Activated T-helper 17 cell treated with anti-CD3 and anti-CD28 coated beads, Interleukin-2, amount 50 U/mL, for 72 hours (primary cell): ENCODE measurements around the gene EEF1A2. TPM values are rescaled to one million over a fixed set of nuclear protein-coding genes. Genes with fewer than 3 reads are reported as not detected.

Experiments
- ATAC-seq: fragments of 150-1000 bp; cut with Tn5 transposase; replicated peaks from 2 replicates; pipeline ENCODE4 v1.10.0; 2021; ENCODE audit warnings: mild to moderate bottlenecking, moderate library complexity
- H3K27ac Mint-ChIP-seq: one replicate; pipeline ENCODE4 v1.8.0; 2022; ENCODE audit warnings: mixed read lengths
- H3K27me3 Mint-ChIP-seq: one replicate; pipeline ENCODE4 v1.8.0; 2022; ENCODE audit warnings: mixed read lengths
- H3K36me3 Mint-ChIP-seq: one replicate; pipeline ENCODE4 v1.8.0; 2022; ENCODE audit warnings: low read depth, mild to moderate bottlenecking, mixed read lengths
- H3K4me1 Mint-ChIP-seq: one replicate; pipeline ENCODE4 v1.8.0; 2022; ENCODE audit warnings: mixed read lengths
- H3K4me3 Mint-ChIP-seq: one replicate; pipeline ENCODE4 v1.8.0; 2022; ENCODE audit warnings: mild to moderate bottlenecking, mixed read lengths
- H3K9me3 Mint-ChIP-seq: one replicate; pipeline ENCODE4 v1.8.0; 2022; ENCODE audit warnings: mixed read lengths
- total RNA-seq, 2 donors: library from RNA; stranded (reverse); gene quantifications; one replicate each; pipeline ENCODE4 v1.2.3, GENCODE V29; 2022

The EEF1A2 gene
- total RNA-seq, 2 donors from 2014 or later, result 0.80 to 10.9 TPM

DNA sequence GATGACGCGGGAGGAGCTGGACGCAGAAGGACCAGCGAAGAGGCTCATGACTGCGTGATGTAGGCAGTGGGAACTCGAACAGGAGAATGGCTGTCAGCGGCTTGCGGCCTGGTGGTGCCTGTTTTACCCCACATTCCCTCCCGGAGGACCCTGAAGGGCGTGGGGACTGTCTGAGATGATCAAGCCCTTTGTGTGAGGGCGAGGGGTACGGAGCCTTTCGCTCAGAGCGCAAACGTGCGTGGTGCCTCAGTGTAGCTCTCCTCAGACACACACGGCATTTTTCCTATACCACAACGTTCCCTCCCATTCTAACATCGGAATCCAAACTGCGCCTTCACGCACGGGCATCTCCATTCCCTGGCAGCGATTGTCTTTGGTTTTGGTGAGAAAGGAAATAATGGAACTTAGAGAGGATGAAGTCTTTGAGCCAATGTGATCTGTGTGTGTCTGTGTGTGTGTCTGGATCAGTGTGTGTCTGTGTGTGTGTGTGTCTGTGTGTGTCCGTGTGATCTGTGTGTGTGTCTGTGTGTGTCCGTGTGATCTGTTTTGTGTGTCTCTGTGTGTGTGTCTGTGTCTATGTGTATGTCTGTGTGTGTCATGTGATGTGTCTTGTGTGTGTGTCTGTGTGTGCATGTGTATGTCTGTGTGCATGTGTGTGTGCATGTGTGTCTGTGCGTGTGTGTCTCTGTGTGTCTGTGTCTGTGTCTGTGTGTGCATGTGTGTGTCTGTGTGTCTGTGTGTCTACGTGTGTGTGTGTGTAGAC lies 33.0 kb upstream of the EEF1A2 start:
- H3K27ac Mint-ChIP-seq, result no peak overlapping the region
- H3K9me3 Mint-ChIP-seq, result no peaks in the 10 kb centered on the region
- H3K27me3 Mint-ChIP-seq, result peaks cover 8% of the 10 kb centered on the region
- ATAC-seq, result no peak
- no peaks in the 10 kb centered on the region for H3K36me3 Mint-ChIP-seq
- no peak overlapping the region for H3K4me3 Mint-ChIP-seq
- peaks cover 11% of the 10 kb centered on the region for H3K4me1 Mint-ChIP-seq

DNA sequence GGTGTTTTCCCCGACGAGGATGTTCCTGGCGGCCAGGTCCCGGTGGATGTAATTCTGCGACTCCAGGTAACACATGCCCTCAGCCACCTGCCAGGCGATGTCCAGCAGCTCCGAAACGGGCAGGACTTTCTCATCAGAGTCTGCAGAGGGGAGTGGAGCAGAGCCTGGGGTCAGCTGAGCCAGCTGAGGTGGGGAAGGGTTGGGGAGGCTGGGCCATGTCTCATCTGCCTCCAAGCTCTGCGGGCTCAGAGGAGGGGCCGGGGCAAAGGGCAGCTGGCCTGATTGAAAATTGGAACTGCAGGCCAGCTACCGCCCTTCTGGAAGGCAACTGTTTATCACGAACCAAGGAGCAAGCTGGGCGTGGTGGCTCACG lies 31.9 kb upstream of the EEF1A2 start:
- Mint-ChIP-seq H3K27me3 (peaks cover 8% of the 10 kb centered on the region), H3K4me1 (peaks cover 11% of the 10 kb centered on the region), H3K9me3 (no peaks in the 10 kb centered on the region), H3K36me3 (no peaks in the 10 kb centered on the region), H3K4me3 (no peak overlapping the region), H3K27ac (no peak overlapping the region)
- ATAC-seq, result no peak

DNA sequence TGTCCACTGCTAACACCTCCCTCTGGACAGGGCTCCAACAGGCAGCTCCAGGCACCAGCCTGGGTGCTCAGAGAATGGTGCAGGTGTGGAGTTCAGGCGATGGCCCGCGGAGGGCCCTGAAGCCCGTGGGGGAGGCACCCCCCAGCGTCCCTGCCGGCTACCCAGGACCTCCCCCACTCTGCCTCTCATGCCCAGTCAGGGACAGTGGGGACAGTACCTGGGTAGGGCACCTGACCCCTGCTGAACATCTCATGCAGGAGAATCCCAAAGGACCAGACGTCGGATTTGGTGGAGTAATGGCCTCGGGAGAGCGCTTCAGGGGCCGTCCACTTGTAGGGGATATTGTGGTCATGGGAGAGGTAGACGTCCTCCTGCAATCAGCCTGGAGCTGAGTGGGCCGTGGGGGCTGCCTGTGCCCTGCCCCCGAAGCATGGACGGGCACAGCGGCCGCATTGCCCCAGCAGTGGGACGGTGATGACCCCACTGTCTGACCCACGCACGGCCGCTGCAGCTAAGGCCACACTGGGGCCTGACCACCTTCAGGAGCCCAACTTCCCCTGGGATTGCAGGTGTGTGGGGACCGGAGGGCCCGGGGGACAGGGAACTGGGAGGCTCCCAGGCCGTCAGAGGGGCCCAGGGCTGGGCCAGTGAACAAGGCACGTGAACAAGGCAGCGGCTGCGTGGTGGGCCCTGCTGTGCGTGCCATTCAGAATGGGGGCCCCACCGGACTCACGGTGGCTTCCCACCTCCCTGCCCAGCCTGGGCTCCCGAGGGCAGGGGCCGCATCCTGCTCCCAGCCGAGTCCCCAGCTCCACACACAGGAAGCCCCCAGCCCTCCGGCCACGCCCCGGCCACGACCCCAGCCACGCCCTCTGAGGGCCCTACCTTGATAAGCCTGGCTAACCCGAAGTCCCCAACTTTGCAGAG lies 31.2 kb upstream of the EEF1A2 start:
- H3K36me3 Mint-ChIP-seq, result no peaks in the 10 kb centered on the region
- H3K27me3 Mint-ChIP-seq, result peaks cover 8% of the 10 kb centered on the region
- no peak overlapping the region for H3K4me3 Mint-ChIP-seq
- no peak for ATAC-seq
- H3K27ac Mint-ChIP-seq, result no peak overlapping the region
- no peaks in the 10 kb centered on the region for H3K9me3 Mint-ChIP-seq
- H3K4me1 Mint-ChIP-seq, result peaks cover 11% of the 10 kb centered on the region

- H3K27me3 Mint-ChIP-seq, result peaks cover 8% of the 10 kb centered on the region
- ATAC-seq, result no peak
- H3K36me3 Mint-ChIP-seq, result no peaks in the 10 kb centered on the region
- H3K9me3 Mint-ChIP-seq, result no peaks in the 10 kb centered on the region
- H3K27ac Mint-ChIP-seq, result no peak overlapping the region
- H3K4me3 Mint-ChIP-seq, result no peak overlapping the region
- H3K4me1 Mint-ChIP-seq, result peaks cover 11% of the 10 kb centered on the region
Measured at GRCh38 chr20:63529180-63529860, 30.4 kb upstream of the EEF1A2 start.

DNA sequence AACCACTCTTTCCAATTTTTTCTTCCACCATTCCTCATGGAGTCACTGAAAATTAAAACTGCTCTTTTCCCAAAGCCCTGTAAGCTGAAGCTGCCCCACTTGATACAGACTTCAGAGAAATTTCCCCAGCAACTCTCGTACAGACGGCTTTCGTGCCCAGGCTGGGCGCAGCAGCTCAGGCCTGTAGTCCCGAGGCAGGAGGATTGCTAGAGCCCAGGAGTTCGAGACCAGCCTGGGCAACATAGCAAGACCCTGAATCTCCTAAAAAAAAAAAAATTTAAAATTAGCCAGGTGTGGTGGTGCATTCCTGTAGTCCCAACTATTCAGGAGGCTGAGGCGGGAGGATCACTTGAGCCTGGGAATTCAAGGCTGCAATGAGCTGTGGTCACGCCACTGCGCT lies 28.3 kb upstream of the EEF1A2 start:
- H3K4me1 Mint-ChIP-seq, result peaks cover 18% of the 10 kb centered on the region
- no peak overlapping the region for H3K4me3 Mint-ChIP-seq
- H3K36me3 Mint-ChIP-seq, result peaks cover 17% of the 10 kb centered on the region
- H3K9me3 Mint-ChIP-seq, result no peaks in the 10 kb centered on the region
- peaks cover 7% of the 10 kb centered on the region for H3K27me3 Mint-ChIP-seq
- no peak for ATAC-seq
- no peak overlapping the region for H3K27ac Mint-ChIP-seq

- peaks cover 20% of the 10 kb centered on the region for H3K36me3 Mint-ChIP-seq
- H3K27me3 Mint-ChIP-seq, result peaks cover 3% of the 10 kb centered on the region
- ATAC-seq, result no peak
- H3K9me3 Mint-ChIP-seq, result no peaks in the 10 kb centered on the region
- peaks cover 14% of the 10 kb centered on the region for H3K4me1 Mint-ChIP-seq
- no peak overlapping the region for H3K4me3 Mint-ChIP-seq
- no peak overlapping the region for H3K27ac Mint-ChIP-seq
Measured at GRCh38 chr20:63525971-63526370, 27.1 kb upstream of the EEF1A2 start.

- H3K27me3 Mint-ChIP-seq, result peaks cover 3% of the 10 kb centered on the region
- H3K36me3 Mint-ChIP-seq, result peaks cover 20% of the 10 kb centered on the region
- no peak for ATAC-seq
- H3K4me1 Mint-ChIP-seq, result peaks cover 14% of the 10 kb centered on the region
- no peak overlapping the region for H3K27ac Mint-ChIP-seq
- H3K4me3 Mint-ChIP-seq, result no peak overlapping the region
- H3K9me3 Mint-ChIP-seq, result no peaks in the 10 kb centered on the region
Measured at GRCh38 chr20:63525185-63525584, 26.3 kb upstream of the EEF1A2 start.

DNA sequence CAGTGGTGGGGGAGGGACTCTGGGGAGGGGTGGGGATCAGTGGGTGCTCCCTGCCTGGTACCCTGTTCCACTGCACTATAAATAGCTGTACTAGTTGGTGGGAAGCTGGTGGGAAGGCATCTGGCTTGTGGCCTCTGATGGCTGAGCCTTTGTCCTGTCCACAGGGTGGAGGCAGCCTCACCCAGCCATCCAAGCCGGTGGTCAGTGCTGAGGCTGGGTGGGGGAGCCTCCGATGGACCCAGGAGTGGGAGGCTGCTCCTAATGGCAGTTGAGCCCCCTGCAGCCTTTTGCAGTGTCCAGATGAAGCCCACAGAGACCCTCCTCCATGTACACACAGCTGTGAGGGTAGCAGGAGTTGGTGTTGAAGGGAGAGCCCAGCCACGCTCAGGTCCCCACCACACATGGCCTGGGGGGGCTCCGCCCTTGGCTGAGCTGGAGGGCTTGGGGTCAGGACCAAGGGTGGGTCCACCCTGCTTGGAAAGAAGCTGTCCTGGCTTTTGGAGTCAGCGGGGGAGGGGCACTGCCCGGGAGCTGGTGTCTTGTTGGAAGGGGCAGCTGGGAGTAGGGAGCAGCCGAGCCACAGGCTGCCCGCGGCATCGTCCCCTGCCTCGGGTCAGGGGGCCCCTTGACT lies 24.2 kb upstream of the EEF1A2 start:
- no peaks in the 10 kb centered on the region for H3K27me3 Mint-ChIP-seq
- peaks cover 8% of the 10 kb centered on the region for H3K4me1 Mint-ChIP-seq
- H3K27ac Mint-ChIP-seq, result no peak overlapping the region
- ATAC-seq, result no peak
- H3K9me3 Mint-ChIP-seq, result no peaks in the 10 kb centered on the region
- peaks cover 20% of the 10 kb centered on the region for H3K36me3 Mint-ChIP-seq
- H3K4me3 Mint-ChIP-seq, result no peak overlapping the region

DNA sequence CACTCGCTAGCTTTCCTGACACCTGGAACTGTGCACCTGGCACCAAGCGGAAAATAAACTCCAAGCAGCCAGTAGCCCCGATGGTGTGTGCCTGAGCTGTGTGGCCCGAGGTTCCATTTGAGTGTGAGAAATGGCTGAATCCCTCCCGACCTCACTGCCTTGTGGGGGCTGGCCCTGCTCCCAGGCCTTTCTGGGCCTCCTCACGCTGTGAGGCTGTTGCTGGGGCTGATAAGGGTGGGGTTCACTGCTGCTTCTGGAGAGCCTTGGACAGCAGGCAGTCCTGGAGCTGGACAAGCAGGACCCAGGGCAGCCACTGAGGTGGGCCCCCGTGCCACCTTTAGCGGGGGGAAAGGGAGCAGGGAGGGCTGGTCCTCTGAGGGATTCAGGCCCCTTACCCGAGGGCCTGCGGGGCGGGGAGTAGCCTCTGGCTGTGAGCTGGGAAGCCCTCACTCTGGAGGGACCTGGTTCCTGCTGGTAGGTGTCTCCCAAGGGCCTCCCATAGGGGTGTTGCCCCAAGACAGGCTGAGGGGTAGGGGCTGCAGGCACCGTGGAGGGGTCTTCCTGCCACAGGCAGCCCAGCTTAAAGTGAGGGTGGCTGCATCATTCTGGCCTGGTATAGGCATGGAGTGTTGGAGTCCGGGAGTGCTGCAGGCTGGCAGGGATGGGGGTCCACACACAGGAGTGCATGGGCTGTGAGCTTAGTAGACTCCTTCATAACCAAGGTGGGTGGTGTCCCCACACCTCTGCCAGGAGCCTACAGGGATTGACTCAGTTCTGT lies 23.4 kb upstream of the EEF1A2 start:
- no peaks in the 10 kb centered on the region for H3K27me3 Mint-ChIP-seq
- peaks cover 20% of the 10 kb centered on the region for H3K36me3 Mint-ChIP-seq
- no peak overlapping the region for H3K27ac Mint-ChIP-seq
- peak overlapping the region; percentile 73 for H3K4me3 Mint-ChIP-seq
- H3K4me1 Mint-ChIP-seq, result peaks cover 8% of the 10 kb centered on the region
- H3K9me3 Mint-ChIP-seq, result no peaks in the 10 kb centered on the region
- ATAC-seq, result no peak

GRCh38 chr20:63521602-63522001 lies 22.7 kb upstream of the EEF1A2 start:
- H3K4me1 Mint-ChIP-seq, result peaks cover 8% of the 10 kb centered on the region
- no peak for ATAC-seq
- peak overlapping the region; percentile 73 for H3K4me3 Mint-ChIP-seq
- no peaks in the 10 kb centered on the region for H3K9me3 Mint-ChIP-seq
- H3K36me3 Mint-ChIP-seq, result peaks cover 20% of the 10 kb centered on the region
- H3K27me3 Mint-ChIP-seq, result no peaks in the 10 kb centered on the region
- no peak overlapping the region for H3K27ac Mint-ChIP-seq

DNA sequence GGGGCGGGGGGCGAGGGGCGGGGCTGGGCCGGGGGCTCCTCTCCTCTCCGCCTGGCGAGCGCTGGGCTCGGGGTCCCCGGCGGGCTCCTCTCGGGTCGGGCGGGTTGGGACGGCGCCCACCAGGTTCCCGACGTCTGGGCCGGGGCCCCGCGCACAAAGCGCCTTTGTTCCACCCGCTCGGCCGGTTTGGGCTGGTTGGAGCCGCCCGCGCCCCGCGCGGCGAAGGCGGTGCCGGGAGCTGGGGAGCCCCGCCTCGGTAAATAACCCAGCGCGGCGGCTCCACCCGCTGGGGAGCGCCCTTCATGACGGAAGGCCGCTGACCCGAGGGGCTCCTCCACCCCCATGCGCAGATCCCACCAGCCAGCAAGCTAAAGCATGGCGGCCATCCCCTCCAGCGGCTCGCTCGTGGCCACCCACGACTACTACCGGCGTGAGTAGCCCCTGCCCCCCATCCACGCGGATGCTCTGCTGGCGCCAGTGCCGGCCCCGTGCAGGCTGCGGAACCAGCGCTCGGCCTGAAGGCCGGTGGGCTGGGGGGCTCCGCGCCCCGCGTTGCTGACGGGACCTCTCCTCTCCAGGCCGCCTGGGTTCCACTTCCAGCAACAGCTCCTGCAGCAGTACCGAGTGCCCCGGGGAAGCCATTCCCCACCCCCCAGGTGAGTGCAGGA lies 22.2 kb upstream of the EEF1A2 start:
- Mint-ChIP-seq H3K4me1 (peaks cover 8% of the 10 kb centered on the region), H3K36me3 (peaks cover 20% of the 10 kb centered on the region), H3K27me3 (no peaks in the 10 kb centered on the region), H3K4me3 (peak overlapping the region; percentile 73), H3K27ac (no peak overlapping the region), H3K9me3 (no peaks in the 10 kb centered on the region)
- peak; percentile 53 for ATAC-seq

DNA sequence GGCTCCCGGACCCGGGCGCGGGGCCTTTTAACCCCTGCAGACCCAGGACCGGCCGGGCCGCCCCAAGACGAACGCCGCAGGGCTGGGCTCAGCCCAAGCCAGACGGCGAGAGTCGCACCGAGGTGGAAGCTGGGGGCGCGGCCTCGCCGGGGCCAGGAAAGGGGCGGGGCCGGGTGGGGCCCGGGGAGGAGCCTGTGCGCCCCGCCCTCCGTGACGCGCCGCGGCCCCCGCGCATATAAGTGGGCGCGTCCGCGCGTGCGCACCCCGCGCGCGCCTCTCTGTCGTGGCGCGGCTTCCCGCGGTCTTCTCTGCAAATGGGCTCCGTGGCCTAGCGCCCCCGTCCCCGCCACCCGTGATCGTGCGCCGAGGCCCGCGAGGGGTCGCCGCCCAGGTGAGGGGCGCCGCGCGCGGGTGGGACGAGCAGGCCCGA lies 21.6 kb upstream of the EEF1A2 start, which contains the start of gene PPDPF:
Gene PPDPF, plus strand, starts transcription at position 262 of the 430 bp plus-strand sequence. CDS start 544 bp downstream, outside the sequence.
- Mint-ChIP-seq H3K4me3 (peak within 1 kb of the TSS; percentile 73), H3K27ac (no peak within 1 kb of the TSS), H3K27me3 (no peaks in the 10 kb centered on the region), H3K4me1 (peaks cover 8% of the 10 kb centered on the region), H3K9me3 (no peaks in the 10 kb centered on the region), H3K36me3 (peaks cover 20% of the 10 kb centered on the region)
- ATAC-seq, result peak; percentile 92
